ENCODE results near the gene P4HA2.

DNA sequence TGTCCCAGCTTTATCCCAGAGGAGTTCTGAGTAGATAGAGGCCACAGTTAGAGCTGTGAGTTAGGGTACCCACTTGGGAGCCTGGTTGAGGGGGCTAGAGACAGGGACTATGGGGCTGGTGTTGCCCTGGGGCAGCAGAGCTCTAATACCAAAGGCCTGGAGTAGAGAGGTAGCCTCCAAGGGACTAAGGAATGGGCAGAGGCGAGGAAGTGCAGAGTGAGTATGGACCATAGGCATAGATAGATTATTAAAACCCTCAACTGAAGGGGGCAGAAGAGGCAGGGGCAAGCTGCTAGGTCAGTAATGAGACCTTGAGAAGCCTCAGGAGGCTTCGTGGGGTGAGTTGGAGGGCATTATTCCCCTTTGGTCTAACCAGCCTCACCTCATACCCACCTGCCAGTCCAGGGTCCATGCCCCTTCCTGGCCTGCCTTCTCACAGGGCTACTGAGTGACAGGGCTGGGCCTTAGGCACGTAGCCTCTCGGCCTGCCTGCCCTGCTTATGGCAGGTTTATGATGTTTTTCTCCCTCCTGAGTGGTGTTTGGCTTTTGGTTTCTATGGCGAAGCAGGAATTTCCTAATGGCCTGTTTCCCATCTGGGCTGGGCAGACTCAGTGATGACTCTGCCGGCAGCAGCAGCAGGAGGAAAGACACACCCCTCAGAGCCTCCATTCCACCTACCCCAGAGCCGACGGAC is 37.8 kb upstream of the P4HA2 start:
- no peak for TF ChIP-seq CTCF (IDR thresholded peaks at IDR 0.05; ENCODE audit: insufficient read depth, low read length, poor library complexity, severe bottlenecking)
- TF ChIP-seq EZH2phosphoT487 (conservative IDR thresholded peaks at IDR 0.05; ENCODE audit: low read length), result no peak
